Left renal cortex interstitium (tissue), 4 donors: ENCODE data around the gene FOXP4. TPM values are rescaled to one million over a fixed set of nuclear protein-coding genes. Genes with fewer than 3 reads are reported as not detected.
"Not testable (repeated sequence)": the region's sequence is repeated elsewhere in the genome, so short reads cannot be mapped to it uniquely, and the experiment has no call there.

Experiments used
- DNase-seq, 4 donors: peaks; one replicate each; pipeline ENCODE4 v3.0.0-alpha.2; 2013; ENCODE audit warnings: low read depth in 4 of 4, low spot score in 2 of 4, missing footprints in 1 of 4
- polyA plus RNA-seq, 4 donors: library from polyadenylated mRNA; unstranded; fragments of 120-200 nt; gene quantifications; one replicate each; pipeline ENCODE4 v1.2.1, GENCODE V29; 2013; ENCODE audit not compliant: insufficient read length in 4 of 4

FOXP4 gene
- polyA plus RNA-seq, 4 donors = 24.5 to 50.2 (median 36.3) TPM

DNA sequence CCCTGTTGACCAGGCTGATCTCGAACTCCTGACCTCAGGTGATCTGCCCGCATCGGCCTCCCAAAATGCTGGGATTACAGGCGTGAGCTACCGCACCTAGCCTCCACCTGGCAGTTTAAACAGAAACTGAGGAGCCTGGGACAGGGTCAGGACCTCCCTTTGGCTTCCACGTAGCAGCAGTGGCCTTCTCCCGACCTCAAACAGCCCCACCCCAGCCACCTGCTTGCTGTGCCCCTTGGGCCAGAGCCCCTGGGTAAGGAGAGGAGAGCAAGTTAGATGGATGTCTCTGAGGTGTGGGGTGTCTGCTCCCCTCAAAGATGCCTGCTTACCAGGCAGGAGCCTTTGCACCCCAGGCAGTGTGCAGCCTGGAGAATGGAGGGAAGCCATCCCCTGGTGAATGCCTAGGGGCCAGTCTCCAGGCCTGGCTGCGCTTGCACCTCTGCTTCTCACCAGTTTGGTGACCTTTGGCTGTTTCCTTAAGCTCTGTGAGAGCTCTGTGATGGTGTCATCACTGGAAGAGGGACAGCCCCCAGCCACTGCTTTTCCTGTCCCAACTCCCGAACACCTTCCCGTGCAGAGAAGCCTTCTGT, 50.0 kb downstream of the FOXP4 start:
- DNase-seq = no peak

DNA sequence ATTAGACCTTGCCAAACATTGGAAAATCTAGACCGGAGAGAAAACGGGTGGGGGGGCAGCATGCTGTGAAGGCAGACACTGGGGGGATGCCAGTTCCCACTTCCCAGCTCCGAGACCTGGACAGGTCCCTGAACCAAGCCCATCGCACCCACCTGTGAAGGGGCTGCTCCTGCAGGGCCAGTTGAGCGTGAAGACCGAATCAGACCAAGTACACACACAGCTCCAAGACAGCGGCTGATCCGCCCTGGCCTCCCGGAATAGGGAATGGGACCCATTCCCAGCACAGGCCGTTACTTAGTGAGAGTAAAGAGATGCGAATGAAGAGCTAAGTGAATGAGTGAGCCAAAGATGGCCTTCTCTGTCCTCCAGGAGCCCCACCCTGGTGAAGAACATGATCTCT, 50.6 kb downstream of the FOXP4 start:
- DNase-seq = no peak

DNA sequence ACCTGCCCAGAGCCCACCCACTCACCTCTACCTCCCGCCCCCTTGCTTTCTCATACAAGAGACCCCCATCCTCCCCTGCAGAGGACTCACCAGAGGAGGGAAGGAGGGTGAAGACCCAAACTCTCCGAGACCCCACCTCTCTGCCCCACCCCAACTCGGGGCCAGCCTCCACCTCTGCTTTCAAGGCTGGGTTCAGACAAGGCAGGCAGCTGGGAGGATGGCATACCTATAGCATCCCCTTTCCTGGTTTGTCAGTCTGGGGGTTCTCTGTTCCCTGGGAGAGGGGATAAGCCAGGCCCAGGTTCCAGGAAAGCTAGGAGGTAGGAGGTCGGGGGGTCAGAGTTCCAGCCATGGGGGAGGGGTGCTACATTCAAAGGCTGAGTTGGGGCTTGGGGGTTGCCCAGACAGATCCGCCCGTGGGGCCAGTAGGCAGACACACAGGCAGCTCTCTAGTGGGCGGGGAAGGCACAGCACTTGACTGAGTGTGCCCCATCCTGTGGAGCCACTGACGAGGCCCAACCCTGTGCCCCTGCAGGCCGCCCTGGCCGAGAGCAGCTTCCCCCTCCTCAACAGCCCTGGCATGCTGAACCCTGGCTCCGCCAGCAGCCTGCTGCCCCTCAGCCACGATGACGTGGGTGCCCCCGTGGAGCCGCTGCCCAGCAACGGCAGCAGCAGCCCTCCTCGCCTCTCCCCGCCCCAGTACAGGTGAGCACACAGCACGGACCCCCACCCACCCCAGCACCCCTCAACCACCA, 51.2 kb downstream of the FOXP4 start:
- no peak for DNase-seq

DNA sequence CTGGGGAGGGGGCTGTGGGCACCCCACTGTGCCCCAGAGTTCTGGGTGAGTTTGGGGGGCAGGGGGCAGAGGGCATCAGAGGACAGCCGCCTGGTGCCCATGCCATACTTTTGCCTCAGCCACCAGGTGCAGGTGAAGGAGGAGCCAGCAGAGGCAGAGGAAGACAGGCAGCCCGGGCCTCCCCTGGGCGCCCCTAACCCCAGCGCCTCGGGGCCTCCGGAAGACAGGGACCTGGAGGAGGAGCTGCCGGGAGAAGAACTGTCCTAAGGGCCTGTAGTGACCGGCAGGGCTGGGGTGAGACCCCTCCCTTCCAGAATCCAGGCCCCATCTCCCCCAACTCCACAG, 52.5 kb downstream of the FOXP4 start:
- no peak for DNase-seq

DNA sequence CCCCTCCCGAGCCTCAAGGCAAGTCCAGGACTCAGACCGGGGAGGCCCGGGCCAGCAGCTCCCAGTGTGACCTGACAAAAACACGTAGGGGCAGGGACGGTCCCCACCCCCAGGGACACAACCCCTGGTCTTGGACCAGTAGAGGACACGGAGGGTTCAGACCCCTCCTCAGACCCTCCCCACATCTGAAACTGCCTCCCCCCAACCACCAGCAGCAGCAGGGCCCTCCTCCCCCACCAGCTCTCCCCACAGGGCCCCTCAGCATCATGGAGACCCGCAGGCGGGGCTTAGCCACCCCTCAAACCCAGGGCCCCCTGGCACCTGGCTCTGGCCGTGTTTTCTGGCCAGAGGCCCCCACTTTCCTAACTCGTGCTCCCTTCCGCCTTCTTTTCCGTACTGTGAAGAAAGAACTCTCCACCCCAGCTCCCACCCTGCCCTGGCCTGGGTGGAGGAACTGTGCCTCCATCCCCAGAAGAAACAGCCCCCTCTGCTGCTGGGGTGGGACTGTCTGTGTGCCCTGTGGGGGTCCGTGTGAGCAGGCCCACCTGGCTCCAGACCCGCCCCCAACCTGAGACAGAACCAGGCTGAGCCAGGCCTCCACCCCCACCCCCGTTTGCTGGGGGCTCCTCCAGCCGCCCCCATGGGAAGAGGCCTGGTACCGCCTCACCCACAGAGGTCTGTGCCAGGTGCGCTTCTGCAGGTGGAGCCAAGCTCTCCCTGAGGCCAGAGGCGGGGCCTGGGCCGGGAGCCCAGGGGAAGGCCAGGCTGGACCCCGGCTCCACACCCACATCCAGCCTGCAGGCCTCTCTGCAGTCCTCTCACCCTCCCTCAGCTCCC, 53.1 kb downstream of the FOXP4 start:
- DNase-seq = no peak

DNA sequence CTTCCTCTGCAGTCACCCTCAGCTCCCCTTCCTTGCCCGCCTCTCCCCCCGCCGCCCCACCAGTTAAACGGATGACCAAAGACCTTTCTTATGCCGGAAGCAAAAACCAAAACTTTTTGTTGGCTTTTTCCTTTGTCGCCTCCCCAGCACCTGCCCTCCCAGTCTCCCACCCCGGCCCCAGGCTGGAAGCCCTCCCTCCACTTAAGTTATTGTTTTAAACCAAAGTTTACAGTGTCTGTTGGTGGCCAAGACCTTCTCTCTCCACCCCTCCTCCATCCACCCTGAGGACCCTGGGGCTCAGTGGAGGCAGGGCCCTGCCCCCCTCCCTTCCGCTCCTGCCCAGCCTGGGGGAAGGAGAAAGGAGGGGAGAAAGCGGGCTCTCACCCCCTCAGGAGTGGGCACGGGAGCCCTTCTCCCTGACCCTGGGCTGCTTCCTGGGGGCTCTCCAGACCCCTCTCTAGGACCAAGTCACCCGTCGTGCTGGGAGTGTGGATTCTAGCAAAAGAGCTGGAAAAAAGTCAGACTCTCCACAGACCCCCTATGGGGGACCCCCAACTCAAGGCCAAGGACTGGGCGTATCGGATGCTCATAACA, 53.8 kb downstream of the FOXP4 start:
- DNase-seq = no peak

DNA sequence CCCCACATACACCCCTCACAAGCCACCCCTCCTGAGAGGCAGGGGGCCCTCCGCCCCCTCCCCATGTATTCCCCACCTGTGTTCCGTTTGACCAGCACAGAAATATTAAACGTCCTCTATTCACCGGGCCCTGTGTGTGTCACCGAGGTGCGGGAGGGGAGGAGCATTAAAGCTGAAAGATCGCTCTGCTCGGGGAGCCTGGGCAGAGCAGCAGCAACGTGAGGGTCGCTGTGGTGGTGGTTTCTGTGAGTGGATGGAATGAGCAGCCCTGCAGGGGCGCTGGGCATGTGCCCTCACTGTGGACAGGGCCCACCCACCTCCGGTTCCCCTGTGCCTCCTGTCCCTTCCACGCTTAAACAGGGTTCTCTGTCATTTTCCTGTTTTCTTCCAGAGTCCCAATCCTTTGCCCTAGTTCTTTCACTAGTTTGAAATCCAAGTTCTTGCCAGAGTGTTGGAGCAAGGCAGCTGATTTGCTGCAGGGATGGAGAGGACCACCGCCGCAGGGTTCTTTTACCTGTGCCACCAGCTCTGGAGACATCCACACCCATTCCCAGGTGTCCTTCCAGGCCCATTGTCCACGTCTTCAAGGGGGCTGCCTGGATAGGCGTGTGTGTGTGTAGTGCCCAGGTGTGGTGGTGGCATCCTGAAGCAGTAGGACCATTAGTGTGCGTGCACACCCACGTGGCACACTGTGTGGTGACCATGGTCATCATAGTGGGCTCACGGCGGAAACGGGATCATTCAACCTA, 54.5 kb downstream of the FOXP4 start:
- DNase-seq = no peak

DNA sequence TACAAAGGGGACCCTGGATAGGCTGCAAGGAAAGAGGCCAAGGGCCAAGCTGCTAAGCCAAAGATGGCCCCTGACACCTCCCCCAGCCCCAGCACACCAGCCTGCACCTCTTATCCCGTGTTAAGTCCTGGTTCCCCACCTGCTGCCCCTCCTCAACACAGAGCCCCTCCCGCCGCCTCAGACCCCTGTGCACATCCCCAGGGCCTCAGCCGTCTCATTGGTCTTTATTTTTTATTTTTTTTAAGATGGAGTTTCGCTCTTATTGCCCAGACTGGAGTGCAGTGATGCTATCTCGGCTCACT, 55.0 kb downstream of the FOXP4 start:
- DNase-seq = no peak

DNA sequence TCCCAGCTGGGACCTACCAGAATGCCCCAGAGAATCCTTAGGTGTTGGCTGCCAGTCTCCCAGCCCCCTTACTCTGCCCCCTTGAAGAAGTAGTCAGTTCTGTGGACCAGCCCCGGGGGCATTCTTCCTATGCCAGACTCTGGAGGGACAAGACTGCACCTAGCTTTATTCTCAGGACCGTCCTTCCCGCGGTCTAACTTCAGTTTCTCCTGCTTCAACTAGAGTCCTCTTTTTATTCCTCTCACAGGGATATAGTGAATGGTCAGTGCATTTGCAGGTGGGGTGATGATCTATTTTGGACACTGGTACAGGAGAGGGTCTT, 56.2 kb downstream of the FOXP4 start:
- no peak for DNase-seq

DNA sequence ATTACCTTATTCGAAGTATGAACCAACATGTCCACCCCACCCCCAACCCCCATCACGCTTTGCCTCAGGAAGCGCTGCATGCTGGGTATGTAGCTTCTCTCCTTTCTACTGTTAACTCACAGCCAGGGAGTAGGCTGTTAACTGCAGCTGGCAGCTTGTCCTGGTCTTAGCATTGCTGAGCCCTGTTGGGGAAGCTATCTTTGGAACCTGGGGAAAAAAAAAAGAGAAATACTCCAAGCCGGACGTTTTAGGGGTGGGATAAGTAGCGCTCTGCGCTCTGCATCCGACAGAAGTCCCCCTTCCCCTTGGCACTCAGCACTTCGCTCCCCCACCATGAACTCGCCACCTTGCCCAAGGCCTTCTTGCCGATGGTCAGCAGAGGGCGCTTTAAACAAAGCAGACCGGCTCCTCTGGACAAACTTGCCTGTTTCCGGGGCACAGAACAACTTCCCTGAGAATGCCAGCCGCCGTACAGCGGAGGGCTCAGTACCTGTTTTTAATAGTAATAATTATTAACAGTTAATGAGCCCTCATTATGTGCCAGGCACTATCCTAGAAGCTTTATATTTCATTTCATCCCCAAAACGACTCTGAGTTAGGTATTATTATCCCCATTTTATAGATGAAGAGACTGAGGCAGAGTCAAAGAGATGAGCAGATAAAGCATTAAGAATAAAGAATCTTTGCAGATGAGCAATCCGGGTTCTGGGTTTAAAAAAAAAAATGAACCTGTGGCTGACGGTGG, 56.9 kb downstream of the FOXP4 start:
- peak; percentile 72 to 91 (median 78) for DNase-seq

DNA sequence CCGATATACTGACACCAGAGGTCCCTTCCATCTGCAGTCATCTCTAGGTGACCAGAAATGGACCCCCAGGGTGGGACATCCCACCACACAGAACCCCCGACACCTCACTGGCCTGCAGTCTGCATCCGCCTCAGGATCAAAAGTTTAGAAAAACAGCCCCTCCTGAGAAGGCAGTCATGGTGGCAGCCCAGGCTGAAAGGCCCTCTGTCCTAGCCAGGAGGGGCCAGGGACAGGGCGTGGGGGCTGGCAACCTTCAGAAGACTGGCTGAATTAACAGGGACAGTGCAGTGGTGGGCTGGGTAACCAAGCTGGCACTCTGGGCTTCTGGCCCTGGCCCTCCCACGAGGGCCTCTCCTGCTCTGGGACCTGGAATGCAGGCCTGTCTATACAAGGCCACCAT, 57.8 kb downstream of the FOXP4 start:
- DNase-seq = no peak

DNA sequence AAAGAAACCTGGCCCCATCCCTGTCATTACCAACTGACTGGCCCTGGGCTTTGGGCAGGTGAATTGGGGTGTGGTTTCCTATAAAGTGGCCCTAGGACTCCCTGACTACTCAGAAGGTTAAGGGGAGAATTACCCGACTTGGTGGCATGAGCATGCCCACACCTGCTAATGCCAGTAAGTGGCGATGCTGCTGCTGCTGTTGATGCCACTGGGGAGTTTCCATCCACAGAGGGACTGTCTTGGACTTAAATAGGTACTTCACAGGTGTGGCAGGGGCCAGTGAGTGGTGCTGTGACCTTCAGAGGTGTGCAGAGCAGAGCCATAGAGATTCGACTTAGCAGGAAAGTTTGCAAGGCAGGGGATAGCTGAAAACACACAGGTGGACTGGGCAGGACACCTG, 59.5 kb downstream of the FOXP4 start:
- no peak for DNase-seq

DNA sequence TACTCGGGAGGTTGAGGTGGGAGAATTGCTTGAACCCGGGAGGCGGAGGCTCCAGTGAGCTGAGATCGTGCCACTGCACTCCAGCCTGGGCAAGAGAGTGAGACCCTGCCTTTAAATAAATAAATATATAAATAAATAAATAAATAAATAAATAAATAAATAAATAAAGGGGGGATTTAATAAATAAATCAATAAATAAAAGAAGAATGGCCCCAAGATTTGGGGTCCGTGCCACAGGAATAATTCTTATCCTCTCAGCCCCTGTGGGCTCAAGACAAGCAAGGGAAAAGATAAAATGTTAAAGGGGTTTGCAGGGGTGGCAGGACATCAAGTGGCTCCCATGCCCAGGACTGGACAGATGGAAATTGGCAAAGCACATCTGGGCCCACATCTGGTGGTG, 60.9 kb downstream of the FOXP4 start:
- DNase-seq = no peak

DNA sequence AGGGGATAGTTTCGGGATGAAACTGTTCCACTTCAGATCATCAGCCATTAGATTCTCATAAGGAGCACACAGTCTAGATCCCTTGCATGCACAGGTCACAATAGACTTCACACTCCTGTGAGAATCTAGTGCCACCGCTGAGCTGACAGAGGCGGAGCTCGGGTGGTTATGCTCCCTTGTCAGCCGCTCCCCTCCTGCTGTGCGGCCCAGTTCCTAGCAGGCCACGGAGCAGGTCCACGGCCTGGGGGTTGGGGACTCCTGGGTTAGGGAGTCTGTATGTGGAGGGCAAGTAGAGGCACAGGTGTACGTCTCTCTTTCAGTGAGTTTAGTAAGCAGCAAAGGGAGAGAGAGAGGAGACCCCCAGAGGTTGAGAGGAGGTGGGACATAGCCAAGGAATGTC, 61.6 kb downstream of the FOXP4 start:
- no peak for DNase-seq

DNA sequence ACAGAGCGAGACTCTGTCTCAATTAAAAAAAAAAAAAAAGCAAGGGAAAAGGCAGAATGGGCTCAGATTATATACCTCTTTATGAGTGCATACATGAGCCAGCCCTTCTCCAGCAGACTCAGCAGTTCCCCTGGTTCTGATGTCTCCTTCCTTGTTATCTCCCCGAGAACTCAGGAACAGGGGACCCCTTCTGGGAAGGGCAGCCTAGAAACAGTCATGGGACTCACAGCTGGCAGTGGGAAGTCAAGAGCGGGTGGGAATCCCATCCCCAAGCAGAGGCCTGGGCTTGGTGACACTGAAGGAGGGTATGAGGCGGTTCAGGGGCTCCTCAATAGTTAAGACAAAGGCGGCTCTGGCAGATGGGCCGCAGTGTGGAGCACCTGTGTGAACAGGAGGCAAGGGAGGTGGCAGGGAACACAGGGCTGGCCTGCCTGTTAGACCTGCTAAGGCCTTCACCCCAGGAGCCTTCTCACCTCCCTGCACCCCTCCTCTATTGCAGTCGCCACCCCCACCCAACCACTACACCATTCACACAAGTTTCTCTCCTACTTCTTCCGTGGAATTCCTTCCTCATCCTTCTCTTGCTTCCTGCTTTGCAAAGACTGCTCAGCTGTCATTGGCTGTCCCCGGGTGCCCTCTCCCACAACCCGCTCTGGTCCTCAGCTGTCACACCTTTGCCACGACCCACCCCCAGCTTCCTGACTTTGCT, 62.4 kb downstream of the FOXP4 start:
- DNase-seq = no peak

DNA sequence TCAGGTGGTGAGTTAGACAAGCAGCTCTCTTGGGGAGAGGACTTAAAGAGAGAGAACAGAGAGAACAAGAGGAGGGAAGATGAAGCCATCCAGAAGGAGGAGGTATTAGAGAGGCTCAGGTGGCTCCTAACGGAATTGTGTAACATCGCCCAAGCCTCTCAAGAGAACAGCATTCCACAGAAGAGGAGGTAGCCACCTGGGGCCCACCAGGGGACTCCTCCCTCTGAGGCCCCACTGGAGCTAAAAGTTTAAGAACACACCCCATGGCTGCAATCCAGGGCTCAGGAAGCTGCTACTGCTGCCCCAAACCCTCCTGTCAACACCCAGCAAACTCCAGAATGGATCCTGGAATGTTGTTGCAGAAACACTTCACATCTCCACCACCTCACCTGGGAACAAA, 68.5 kb downstream of the FOXP4 start:
- DNase-seq = no peak

DNA sequence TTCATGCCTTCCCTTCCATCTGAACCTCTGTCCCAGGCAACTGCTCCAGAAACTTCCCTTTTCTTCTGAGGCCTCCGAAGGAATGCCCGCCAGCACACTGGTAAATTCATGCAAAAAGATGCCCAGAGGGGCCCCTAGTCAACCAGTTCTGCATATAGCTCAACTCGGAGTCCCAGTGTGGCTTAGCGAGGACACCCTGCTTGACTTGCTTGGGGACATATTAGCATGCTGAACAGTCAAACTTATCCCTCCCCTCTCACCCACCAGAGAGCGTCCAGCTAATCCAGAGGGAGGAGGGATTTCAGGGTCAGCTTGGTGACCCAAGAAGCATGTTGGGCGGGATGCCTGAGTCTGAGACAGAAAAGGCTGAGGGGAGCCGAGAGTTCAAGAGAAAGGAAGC, 69.1 kb downstream of the FOXP4 start:
- DNase-seq = no peak

DNA sequence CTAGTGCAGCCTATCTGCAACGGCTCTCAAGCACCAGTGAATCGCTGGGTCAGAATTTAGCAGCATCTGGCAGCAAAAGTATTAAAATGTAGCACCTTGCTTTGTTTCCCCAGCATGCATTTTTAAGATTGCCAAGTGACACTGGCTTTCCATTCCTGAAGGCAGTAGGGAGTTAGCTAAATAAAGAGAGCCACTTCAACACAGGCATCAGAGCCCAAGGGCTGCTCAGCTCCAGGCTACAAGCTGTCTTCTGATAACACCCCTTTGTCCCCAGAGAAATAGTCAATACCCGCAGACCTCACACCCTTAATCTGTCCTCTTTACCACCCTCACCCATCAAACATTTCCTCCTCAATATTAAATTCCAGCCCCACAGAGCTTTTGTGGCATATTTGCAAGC, 72.4 kb downstream of the FOXP4 start:
- DNase-seq = no peak

DNA sequence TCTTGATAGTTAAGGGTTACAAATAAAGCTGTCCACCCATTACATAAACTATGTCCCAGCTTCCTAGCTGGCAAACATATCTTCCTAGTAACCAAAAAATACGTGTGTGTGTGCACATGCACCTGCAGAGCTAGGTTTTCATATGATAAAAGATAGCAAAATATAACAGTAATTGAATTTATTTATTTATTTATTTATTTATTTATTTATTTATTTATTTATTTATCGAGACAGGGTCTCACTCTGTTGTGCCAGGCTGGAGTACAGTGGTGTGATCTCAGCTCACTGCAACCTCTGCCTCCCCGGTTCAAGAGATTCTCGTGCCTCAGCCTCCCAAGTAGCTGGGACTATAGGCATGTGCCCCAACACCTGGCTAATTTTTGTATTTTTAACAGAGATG, 73.0 kb downstream of the FOXP4 start:
- not testable (repeated sequence) for DNase-seq

DNA sequence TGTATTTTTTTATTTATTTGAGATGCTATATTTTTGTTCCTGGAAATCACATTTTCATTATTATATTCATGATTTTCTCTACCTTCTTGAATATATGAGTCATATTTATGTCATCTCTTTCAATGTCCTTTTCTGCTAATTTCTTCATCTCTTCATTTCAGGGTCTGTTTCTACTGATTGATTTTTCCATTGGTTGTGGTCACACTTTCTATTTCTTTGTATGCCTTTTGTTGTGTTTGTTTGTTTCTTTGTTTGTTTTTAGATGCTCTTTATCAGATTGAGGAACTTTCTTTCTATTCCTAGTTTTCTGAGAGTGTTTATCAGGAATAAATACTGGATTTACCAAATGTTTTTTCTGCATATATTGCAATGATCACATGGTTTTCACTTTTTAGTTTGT, 75.2 kb downstream of the FOXP4 start:
- no peak for DNase-seq
